Stimulated activated memory B cell treated with anti-CD40 and anti-IgM and Interleukin-4, amounts not matched to agents 10 μg/mL and 1 μg/mL and 100 μg/mL, for 72 hours (primary cell): Measurements from ENCODE around the gene ZC3H12C.
A peak's percentile ranks its signal among the peaks of the same experiment; 100 is the strongest.

Experiments
- ATAC-seq: fragments of 150-1000 bp; cut with Tn5 transposase; 2 replicates; pipeline ENCODE4 v1.10.0; 2021
- H3K27ac Mint-ChIP-seq: one replicate; pipeline ENCODE4 v1.8.0; 2022; ENCODE audit warnings: mild to moderate bottlenecking, mixed read lengths
- H3K27me3 Mint-ChIP-seq: one replicate; pipeline ENCODE4 v1.8.0; 2022; ENCODE audit warnings: mixed read lengths
- H3K36me3 Mint-ChIP-seq: one replicate; pipeline ENCODE4 v1.8.0; 2022; ENCODE audit warnings: mixed read lengths
- H3K4me1 Mint-ChIP-seq: one replicate; pipeline ENCODE4 v1.8.0; 2022; ENCODE audit warnings: mixed read lengths
- H3K4me3 Mint-ChIP-seq: one replicate; pipeline ENCODE4 v1.8.0; 2022; ENCODE audit warnings: mild to moderate bottlenecking, moderate library complexity, mixed read lengths
- H3K9me3 Mint-ChIP-seq: one replicate; pipeline ENCODE4 v1.8.0; 2022; ENCODE audit warnings: mixed read lengths

ZC3H12C gene

DNA sequence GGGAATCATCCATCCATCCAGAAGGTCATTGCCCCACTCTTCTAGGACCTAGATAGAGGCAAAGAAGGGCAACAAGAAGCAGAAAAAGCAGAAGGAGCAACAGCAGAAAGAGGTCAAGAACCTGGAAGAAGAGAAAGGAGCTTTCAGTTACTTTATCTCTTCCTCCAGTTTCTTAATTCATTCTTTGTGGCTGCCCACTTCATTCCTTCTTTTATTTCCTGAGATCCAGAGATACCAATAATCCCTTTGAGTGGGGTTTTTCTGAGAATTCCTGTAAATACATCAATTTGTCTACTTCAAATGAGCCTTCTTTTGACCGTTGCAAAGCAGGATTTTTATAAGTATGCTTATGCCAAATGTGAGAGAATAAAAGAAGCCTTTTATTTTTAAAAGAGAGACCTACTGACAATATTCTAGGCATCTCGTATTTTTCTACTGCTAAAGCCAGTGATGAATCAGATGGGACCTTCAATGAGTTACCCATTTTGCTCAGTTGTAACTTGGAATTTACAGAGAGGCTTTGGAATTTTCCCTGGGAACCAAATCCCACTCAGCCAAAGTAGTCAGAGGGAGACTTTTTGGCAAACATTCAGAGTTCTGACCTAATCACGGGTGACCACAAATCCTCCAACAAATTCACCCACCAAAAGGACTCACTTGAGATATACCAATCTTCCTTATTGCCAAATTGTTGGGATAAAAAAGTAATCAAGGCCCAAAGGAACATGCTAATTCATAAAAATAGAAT, 54.9 kb downstream of the ZC3H12C start:
- Mint-ChIP-seq H3K36me3 (peaks cover 7% of the 10 kb centered on the region), H3K27me3 (no peaks in the 10 kb centered on the region), H3K9me3 (no peaks in the 10 kb centered on the region), H3K27ac (no peak overlapping the region), H3K4me1 (no peaks in the 10 kb centered on the region), H3K4me3 (no peak overlapping the region)
- no peak for ATAC-seq

- no peaks in the 10 kb centered on the region for H3K9me3 Mint-ChIP-seq
- no peaks in the 10 kb centered on the region for H3K4me1 Mint-ChIP-seq
- no peak overlapping the region for H3K27ac Mint-ChIP-seq
- no peak for ATAC-seq
- H3K36me3 Mint-ChIP-seq, result peaks cover 7% of the 10 kb centered on the region
- H3K27me3 Mint-ChIP-seq, result no peaks in the 10 kb centered on the region
- H3K4me3 Mint-ChIP-seq, result no peak overlapping the region
Measured at GRCh38 chr11:110148775-110149744, 55.9 kb downstream of the ZC3H12C start.

DNA sequence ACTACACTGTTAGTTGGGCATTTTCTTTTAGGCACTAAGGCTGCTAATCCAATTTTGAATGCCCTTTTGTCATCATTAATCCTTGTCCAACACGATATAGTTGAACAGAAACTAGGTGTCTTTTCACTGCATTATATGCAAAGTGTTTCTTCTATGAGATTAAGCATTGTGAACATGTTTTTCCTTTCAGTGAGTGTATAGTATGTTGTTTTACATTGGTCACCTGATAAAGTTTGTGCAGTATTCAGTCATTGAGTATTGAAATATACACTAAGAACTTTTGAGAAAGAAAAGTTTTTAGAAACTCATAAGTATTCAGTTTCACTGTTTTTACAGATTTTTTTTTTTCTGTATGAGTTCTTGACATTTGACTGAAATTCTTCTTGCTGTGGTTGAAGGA, 59.0 kb downstream of the ZC3H12C start:
- Mint-ChIP-seq H3K27ac (no peak overlapping the region), H3K9me3 (no peaks in the 10 kb centered on the region), H3K36me3 (no peaks in the 10 kb centered on the region), H3K27me3 (no peaks in the 10 kb centered on the region), H3K4me3 (no peak overlapping the region), H3K4me1 (no peaks in the 10 kb centered on the region)
- no peak for ATAC-seq

DNA sequence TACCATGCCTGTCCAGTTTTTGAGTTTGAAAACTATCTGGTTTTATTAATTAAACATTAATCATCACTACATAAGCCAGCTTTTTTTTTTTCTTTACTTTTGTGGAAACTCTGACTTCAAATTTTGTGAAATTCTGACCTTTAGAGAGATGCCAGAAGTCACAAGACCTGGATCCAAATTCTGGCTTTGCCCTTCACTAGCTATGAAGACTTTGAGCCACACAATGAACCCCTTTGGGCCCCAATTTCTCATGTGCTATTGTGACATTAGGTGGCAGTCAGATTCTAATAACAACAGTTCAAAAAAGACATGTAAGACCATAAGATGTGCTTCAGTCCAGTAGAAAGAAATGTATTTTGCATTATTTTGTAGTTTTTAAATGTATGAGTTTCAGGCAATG, 60.3 kb downstream of the ZC3H12C start:
- Mint-ChIP-seq H3K27ac (no peak overlapping the region), H3K36me3 (no peaks in the 10 kb centered on the region), H3K9me3 (no peaks in the 10 kb centered on the region), H3K27me3 (no peaks in the 10 kb centered on the region), H3K4me3 (no peak overlapping the region), H3K4me1 (no peaks in the 10 kb centered on the region)
- no peak for ATAC-seq

DNA sequence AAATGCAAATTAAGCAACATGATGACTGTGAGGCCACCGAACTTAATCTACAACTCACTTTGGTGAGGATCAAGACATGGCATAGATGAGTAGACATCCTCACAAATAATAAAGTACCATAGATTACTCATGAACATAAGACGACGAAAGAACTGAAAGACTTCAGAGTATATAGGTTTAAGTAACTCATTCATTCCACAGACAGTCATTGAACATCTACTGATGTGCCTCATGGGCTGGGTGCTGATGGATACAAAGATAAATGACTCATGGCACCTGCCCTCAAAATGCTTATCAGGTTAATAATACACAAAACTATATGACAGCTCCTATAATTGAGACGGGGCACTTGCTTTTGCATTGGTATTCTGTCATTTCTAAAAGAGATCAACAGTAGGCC, 63.3 kb downstream of the ZC3H12C start:
- Mint-ChIP-seq H3K4me3 (no peak overlapping the region), H3K27me3 (no peaks in the 10 kb centered on the region), H3K36me3 (peaks cover 6% of the 10 kb centered on the region), H3K27ac (no peak overlapping the region), H3K9me3 (no peaks in the 10 kb centered on the region), H3K4me1 (no peaks in the 10 kb centered on the region)
- no peak for ATAC-seq

DNA sequence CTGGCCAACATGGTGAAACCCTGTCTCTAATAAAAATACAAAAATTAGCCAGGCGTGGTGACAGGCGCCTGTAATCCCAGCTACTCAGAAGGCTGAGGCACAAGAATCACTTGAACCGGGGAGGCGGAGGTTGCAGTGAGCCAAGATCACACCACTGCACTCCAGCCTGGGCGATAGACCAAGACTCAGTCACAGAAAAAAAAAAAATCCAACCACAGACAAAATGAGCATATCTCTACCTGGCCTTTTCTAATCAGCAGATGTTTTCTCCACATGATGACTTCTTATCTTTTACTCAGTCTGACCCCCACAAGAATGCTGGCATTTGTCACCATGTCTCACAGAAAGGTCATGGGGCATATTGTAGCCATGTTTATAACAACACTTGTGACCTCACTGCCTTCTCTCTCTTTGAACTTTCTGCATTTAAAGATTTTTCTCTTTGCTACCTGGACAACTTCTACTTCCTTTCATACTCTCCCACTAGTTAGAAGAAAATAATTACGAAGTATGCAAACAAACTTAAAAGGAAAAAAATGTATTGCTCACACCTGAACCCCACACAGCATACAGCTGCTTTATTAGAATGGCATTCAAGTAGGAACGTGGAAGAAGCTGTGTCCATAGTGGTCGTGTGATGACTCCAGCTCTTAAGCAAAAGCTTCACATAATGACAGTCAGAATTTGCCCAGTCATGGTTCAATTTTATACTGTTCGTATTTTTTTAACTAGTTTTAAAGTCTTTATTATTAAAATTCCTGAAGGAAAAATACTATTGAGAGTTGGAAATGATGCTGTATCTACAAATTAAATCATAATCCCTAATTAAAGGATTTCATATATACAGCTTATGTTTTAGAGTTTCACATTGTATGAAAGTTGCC, 65.4 kb downstream of the ZC3H12C start:
- Mint-ChIP-seq H3K4me1 (no peaks in the 10 kb centered on the region), H3K4me3 (no peak overlapping the region), H3K27me3 (no peaks in the 10 kb centered on the region), H3K27ac (no peak overlapping the region), H3K36me3 (peaks cover 6% of the 10 kb centered on the region), H3K9me3 (no peaks in the 10 kb centered on the region)
- ATAC-seq, result no peak

- no peak overlapping the region for H3K4me3 Mint-ChIP-seq
- no peaks in the 10 kb centered on the region for H3K4me1 Mint-ChIP-seq
- H3K9me3 Mint-ChIP-seq, result no peaks in the 10 kb centered on the region
- H3K36me3 Mint-ChIP-seq, result peaks cover 9% of the 10 kb centered on the region
- no peaks in the 10 kb centered on the region for H3K27me3 Mint-ChIP-seq
- ATAC-seq, result no peak
- no peak overlapping the region for H3K27ac Mint-ChIP-seq
Measured at GRCh38 chr11:110159476-110159875, 66.3 kb downstream of the ZC3H12C start.

GRCh38 chr11:110160016-110160415, 66.8 kb downstream of the ZC3H12C start:
- peaks cover 14% of the 10 kb centered on the region for H3K36me3 Mint-ChIP-seq
- no peaks in the 10 kb centered on the region for H3K27me3 Mint-ChIP-seq
- no peaks in the 10 kb centered on the region for H3K4me1 Mint-ChIP-seq
- no peak overlapping the region for H3K27ac Mint-ChIP-seq
- ATAC-seq, result no peak
- no peak overlapping the region for H3K4me3 Mint-ChIP-seq
- H3K9me3 Mint-ChIP-seq, result no peaks in the 10 kb centered on the region

- Mint-ChIP-seq H3K36me3 (peaks cover 18% of the 10 kb centered on the region), H3K27ac (no peak overlapping the region), H3K9me3 (no peaks in the 10 kb centered on the region), H3K27me3 (no peaks in the 10 kb centered on the region), H3K4me3 (no peak overlapping the region), H3K4me1 (no peaks in the 10 kb centered on the region)
- ATAC-seq, result no peak
Measured at GRCh38 chr11:110160437-110160836, 67.2 kb downstream of the ZC3H12C start.

GRCh38 chr11:110161061-110161460, 67.9 kb downstream of the ZC3H12C start:
- Mint-ChIP-seq H3K27me3 (no peaks in the 10 kb centered on the region), H3K27ac (no peak overlapping the region), H3K9me3 (no peaks in the 10 kb centered on the region), H3K36me3 (peaks cover 19% of the 10 kb centered on the region), H3K4me1 (no peaks in the 10 kb centered on the region), H3K4me3 (no peak overlapping the region)
- no peak for ATAC-seq

GRCh38 chr11:110162216-110162615, 69.0 kb downstream of the ZC3H12C start:
- H3K36me3 Mint-ChIP-seq, result peaks cover 19% of the 10 kb centered on the region
- H3K27ac Mint-ChIP-seq, result no peak overlapping the region
- H3K4me3 Mint-ChIP-seq, result no peak overlapping the region
- H3K27me3 Mint-ChIP-seq, result no peaks in the 10 kb centered on the region
- H3K4me1 Mint-ChIP-seq, result no peaks in the 10 kb centered on the region
- no peak for ATAC-seq
- H3K9me3 Mint-ChIP-seq, result no peaks in the 10 kb centered on the region

GRCh38 chr11:110165039-110165925, 72.1 kb downstream of the ZC3H12C start:
- Mint-ChIP-seq H3K9me3 (no peaks in the 10 kb centered on the region), H3K36me3 (peaks cover 13% of the 10 kb centered on the region), H3K27ac (no peak overlapping the region), H3K27me3 (no peaks in the 10 kb centered on the region), H3K4me3 (no peak overlapping the region), H3K4me1 (no peaks in the 10 kb centered on the region)
- peak; percentile 44 for ATAC-seq

- Mint-ChIP-seq H3K36me3 (peaks cover 13% of the 10 kb centered on the region), H3K27ac (no peak overlapping the region), H3K27me3 (peaks cover 6% of the 10 kb centered on the region), H3K9me3 (no peaks in the 10 kb centered on the region), H3K4me1 (no peaks in the 10 kb centered on the region), H3K4me3 (no peak overlapping the region)
- no peak for ATAC-seq
Measured at GRCh38 chr11:110168033-110168803, 75.0 kb downstream of the ZC3H12C start.

DNA sequence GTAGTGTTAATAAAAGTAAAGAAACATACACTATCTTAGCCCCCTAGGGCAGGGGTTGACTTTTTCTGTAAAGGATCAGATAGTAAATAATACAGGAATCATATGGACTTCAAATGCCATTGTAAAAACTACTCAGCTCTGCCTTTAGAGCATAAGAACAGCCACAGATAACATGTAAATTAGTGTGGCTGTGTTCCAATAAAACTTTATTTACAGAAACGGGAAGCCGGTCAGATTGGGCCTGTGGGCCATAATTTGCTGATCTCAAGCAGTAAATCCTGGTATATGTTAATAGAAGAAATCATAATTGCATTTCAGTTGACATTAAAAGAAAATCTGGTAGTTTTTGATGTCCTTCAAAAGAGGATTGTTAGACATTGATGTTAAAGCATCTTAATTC, 76.5 kb downstream of the ZC3H12C start:
- peaks cover 8% of the 10 kb centered on the region for H3K36me3 Mint-ChIP-seq
- H3K9me3 Mint-ChIP-seq, result no peaks in the 10 kb centered on the region
- no peak overlapping the region for H3K4me3 Mint-ChIP-seq
- H3K4me1 Mint-ChIP-seq, result peaks cover 8% of the 10 kb centered on the region
- H3K27me3 Mint-ChIP-seq, result peaks cover 9% of the 10 kb centered on the region
- ATAC-seq, result no peak
- H3K27ac Mint-ChIP-seq, result no peak overlapping the region
